COLO829 (cell line): ENCODE data around the gene CAPNS1.

Source experiments
- DNase-seq: peaks from one replicate; pipeline ENCODE4 v3.0.0; 2012; ENCODE audit warnings: low spot score

Gene CAPNS1

DNA sequence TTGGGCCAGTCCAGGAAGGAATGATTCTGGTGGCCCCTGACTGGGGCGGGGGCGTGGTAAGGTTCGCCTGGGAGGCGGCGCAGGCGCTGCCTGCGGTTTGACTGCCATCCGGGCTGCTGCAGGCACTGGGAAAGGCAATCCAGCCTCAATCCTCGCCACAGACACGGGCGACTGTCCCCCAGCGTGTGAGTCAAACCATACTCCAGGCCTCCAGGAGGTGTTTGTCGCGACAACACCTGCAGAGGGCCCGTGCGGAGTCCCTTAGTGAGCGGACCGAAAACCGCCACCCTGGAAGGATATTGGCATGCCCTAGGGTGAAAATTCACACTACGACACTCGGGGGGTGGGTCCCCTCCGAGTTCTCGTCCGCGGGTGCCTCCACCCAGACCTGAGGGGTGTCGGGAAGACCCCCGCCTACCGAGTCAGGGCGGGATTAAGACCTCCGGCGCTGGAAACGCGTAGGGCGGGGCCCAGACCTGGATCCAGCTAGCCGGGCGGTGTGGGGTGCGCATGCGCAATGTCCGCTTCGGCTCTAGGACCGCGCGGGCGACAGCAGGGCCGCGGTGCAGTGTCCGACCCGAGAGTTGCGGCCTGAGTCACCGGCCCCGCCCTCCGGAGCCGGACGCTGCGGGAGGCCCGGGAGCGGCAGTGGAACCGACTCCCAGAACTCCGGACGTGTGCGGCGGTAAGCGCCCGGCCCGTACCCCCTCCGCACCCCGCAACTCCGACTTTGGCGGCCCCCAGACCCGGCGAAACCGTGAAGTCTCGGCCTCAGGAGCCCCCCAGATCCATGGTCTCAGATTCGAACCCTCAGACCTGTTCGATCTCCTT lies at the start of gene CAPNS1:
Gene CAPNS1 (plus strand): TSS at position 594 of the 831 bp plus-strand sequence. CDS start 946 bp downstream, outside the sequence.
- DNase-seq = peak; percentile 92

DNA sequence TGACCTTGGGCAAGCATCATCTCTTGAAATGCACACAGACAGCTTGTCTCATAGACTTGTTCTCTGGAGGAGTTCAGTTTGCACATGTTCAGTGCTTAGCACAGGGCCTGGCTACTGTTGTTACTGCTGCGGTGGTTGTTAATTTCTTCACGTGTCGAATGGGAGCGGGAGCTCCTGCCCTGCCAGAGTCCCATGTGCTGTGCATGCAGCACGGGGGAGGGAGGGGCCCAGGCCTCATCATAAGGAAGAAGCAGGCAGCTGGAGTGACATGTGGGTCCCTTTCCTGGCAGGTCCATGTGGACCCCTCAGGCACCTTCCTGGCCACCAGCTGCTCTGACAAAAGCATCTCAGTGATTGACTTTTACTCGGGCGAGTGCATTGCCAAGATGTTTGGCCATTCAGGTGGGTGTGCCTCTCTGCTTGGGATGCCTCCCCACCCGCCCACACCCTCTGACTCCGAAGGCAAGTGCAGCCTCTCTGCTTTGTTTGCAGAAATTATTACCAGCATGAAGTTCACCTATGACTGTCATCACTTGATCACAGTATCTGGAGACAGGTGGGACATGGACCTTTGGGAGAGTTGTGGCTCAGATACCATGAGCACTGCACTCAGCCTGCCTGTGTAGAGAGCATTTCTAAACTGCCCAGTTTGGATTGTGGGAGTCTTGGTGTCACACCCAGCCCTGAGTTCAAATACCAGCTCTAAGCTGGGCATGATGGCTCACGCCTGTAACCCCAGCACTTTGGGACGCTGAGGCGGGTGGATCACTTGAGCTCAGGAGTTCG lies 48.8 kb upstream of the CAPNS1 start:
- DNase-seq = no peak

DNA sequence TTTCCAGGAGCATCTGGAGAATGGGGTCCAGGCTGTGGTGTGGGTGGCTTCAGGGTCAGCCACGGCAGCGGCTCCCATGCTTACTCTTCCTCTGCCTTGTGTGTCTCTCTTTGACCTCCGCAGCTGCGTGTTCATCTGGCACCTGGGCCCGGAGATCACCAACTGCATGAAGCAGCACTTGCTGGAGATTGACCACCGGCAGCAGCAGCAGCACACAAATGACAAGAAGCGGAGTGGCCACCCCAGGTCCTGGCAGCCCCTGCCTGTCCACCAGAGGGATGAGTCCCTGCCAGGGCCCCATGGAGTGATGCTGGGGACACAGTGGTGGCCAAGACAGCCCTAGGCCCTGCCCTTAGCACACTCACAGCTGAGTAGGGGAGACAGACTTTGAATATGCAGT lies 47.3 kb upstream of the CAPNS1 start:
- DNase-seq = no peak

DNA sequence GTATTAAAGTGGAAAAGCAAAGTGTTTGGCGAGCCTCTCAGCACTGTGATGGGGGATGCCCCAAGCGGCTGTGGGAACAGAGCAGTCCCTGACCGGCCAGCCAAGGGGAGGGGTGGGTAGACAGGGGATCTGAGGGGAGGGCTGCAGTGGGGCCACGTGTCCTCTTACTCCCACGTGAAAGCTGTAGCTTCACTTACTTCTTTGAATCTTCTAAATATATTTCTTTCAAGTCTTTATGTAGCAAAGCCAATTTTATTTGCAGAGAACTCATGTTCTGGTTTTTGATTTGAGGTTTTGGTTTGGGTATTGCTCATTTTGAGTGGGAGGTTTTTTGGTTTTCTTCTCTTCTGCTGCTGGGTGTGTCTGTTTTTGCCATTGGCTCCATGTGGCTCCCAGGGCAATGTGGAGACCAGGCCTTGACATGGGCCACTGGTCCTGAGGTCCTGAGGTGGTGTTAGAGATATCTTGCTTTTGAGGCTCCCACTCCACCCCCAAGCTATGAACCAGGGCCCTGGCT lies 46.7 kb upstream of the CAPNS1 start:
- DNase-seq = no peak

DNA sequence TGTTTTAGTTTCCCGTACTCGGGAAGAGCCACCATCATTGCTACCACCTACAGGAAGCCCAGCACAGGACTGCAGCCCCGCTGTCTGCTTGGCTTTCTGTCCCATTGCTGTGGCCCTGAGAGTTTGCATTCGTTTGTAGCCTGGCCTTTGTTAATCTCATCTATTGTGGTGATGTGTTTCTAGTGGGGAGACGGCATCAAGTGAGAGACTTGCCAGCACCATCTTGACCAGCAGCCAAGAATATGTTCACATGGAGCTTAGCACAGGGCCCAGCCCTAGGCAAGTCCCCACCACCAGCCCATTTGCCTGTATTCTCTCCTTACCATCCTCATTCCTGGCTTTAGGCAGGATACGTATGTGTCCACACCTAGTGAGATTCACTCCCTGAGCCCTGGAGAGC lies 46.2 kb upstream of the CAPNS1 start:
- no peak for DNase-seq

DNA sequence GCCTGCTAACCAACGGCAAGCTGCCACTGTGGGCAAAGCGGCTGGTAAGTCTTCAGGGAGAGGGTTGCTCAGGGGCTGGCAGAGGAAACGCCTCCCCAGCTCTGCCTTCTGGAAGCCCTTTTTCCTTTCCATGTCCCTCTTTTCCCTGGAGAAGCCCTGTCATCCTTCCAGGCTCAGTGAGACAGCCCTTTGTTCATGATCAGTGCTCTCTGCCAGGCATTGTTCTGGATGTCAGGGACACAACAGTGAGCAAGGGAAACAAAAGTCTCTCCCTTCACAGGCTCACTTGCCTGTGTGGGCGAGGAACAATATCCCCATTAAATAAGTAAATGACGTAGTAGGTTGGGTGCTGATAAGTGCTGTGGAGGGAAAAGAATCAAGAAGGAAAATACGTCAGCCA lies 42.8 kb upstream of the CAPNS1 start:
- DNase-seq = no peak

DNA sequence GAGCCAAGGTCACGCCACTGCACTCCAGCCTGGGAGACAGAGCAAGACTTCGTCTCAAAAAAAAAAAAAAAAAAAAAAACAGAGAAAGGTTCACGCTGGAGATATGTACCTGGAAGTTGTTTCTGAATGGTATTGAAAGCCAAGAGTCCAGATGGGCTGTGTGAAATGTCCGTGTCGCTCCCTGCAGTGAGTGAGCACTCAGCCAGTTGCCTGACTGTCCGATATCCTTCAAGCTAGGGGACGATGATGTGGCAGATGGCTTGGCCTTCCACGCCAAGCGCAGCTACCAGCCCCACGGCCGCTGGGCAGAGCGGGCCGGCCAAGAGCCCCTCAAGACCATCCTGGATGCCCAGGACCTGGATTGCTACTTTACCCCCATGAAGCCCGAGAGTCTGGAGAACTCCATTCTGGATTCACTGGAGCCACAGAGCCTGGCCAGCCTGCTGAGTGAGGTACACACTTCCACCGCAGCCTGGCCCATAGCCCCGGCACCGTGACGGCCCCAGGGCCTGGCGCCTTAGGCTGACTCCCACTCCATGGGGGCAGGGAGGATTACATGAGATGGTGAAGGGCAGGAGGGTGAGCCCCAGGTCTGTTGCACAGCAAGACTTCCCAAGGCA lies 40.6 kb upstream of the CAPNS1 start:
- no peak for DNase-seq

DNA sequence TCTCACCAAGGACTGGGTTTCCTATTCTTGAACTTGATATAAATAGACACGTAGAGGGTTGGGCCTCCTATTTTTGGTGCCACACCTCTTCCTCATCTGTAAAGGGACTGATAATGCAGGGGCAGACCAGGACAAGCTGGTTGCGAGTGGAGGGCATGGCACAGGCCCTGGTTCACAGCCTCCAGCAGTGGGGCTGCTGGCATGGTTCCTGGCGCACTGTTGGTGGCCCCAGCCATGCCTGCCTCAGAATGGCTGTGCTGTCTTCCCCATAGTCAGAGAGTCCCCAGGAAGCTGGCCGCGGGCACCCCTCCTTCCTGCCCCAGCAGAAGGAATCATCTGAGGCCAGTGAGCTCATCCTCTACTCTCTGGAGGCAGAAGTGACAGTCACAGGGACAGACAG lies 39.4 kb upstream of the CAPNS1 start:
- no peak for DNase-seq

DNA sequence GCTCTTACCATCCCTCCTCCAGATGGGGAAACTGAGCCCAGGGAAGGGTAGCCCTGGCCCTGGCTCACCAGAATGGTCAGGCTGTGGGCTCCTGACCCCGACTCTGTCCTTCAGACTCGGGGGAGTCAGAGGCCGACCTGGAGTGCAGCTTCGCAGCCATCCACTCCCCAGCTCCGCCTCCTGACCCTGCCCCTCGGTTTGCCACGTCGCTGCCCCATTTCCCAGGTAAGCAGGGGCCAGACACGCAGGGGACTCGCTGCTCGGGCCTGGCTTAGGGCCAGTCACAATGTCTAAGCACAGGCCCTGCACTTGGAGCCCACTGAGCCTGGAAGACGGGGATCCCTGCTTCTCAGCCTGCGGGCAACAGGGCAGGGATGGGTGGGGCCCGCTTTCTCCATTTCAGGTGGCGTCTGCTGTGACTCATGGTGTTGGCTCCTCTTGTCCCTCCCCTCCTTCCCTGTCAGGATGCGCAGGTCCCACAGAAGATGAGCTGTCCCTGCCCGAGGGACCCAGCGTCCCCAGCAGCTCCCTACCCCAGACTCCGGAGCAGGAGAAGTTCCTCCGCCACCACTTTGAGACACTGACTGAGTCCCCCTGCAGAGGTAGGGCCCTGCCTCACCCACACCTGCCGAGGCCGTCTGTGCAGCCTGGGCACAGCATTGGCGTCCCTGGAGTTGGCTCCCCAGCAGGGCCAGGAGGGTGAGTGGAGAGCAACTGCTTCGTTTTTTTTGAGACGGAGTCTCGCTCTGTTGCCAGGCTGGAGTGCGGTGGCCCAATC lies 38.1 kb upstream of the CAPNS1 start:
- DNase-seq = no peak

DNA sequence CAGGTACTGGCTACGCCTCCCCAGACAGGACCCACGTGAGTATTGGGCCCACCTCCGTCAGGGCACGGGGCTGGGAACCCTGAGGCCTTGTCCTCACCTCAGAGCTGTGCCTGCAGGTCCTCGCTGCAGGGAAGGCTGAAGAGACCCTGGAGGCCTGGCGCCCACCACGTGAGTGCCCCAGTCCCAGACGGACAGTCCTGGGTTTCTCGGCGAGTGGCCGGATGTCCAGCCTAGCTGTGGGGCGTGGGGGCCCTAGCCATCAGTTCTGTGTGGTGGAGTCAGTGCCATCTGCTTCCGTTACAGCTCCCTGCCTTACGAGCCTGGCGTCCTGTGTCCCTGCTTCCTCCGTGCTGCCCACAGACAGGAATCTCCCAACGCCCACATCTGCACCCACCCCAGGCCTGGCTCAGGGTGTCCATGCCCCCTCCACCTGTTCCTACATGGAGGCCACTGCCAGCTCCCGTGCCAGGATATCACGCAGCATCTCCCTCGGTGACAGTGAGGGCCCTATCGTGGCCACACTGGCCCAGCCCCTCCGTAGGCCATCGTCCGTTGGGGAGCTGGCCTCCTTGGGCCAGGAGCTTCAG lies 36.7 kb upstream of the CAPNS1 start:
- no peak for DNase-seq

DNA sequence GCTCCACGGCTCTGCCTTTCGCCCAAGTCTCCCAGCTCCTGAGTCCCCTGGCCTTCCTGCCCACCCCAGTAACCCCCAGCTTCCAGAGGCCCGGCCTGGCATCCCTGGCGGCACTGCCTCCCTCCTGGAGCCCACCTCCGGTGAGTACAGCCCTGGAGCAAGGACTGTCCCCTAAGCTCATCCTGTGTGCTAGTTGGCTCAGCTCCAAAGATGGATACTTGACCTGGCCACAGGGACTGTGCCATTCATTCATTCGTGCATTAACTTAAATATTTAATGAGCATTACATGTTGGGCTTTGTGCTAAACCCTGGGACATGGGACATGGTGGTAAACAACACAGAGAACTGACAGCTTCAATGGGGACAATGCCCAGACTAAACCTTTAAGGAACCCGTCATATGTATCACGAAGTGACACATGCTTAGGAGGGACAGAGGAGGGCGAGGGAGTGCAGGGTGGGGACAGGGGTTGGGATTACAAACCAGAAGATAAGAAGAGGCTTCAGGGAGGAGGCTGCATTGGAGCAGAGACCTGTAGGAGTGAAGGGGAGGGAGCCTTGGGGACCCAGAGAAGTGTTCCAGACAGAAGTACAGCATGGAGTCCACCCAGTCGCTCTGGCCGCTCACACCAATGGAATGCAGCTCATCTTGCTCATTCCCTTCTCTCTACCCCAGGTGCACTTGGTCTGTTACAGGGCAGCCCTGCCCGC lies 35.9 kb upstream of the CAPNS1 start:
- DNase-seq = no peak

DNA sequence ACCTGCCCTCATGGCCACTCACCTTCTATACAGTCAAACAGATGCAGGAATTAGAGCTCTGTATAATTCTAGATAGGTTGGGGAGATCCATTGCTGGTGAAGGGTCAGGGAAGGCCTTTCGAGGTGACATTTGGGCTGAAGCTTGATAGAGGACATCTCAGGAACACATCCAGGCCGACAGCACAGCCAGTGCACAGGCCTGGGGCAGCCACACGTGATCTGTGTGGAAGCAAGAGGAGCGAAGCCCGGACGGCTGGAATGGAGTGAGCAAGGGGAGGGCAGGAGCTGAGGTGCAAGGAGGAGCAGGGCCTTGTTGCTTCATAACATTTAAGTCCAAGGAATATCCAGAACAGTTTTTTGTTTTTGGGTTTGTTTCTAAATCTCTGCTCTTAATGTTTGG lies 33.4 kb upstream of the CAPNS1 start:
- DNase-seq = no peak

DNA sequence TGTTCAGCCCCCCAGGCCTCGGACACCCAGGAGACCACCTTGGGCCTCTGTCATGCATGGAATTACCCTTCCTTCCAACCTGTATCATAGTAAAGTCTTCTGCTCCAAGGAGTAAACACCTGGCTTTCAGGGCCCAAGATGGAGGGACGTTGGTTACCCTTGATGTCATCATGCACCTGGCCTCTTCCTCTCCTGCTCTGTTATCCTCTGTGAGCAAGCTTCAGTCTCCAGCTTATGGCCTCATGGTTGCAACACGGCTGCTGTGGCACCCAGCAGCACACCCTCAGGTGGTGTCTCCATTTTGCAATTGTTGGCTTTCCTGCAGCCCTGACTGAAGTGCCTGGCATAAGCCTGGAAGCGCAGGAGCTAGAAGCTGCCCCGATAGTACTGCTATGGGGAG lies 32.9 kb upstream of the CAPNS1 start:
- DNase-seq = no peak

DNA sequence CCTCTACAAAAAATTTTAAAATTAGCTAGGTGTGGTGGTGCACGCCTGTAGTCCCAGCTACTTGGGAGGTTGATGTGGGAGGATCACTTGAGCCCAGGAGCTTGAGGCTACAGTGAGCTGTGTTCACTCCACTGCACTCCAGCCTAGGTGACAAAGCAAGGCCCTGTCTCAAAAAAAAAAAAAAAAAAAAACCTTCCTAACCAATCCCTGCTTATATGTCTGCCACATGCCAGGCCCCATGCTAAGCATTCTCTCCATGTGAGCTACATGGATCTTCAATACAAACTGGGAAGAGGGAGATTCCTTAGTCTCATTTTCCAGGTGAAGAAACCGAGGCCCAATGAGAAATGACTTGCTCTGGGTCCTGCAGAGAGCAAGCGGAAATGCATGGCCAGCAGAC lies 31.2 kb upstream of the CAPNS1 start:
- no peak for DNase-seq

DNA sequence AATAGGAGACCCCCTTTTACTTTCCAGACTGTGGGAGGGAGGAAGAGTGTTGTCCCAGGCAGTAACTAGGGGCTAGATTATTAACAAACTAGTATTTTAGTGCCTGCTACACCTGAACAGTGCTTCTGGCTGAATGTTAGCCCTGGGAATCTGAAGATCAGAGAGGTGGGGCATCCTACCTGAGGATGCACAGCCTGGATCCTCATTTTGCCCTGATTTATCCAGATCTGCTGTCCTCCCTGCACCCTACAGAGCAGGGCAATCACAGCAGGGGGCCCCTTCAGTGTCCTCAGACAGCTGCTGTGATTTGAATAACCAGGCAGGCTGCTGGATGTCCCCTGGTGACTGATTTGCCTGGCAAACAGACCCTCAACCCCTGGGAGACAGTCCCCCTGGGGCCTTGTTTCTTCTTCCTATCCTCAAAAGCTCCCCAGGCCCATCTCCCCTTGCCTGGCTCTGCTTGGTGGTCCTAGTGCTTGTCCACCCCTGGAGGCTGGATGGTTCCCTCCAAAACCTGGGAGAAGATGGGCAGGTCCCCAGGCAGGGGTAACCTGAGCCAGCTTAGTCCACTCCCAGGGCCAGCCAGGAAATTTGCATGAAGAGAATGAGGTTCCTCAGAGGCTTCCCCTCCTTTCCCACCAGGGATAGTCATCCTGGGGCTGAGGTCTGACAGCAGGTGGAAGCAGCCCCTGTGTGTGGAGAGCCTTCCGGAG lies 29.2 kb upstream of the CAPNS1 start, which contains the start of gene OVOL3:
Gene OVOL3 (plus strand): TSS at position 657 of the 713 bp plus-strand sequence. CDS start 60 bp downstream, outside the sequence.
- no peak for DNase-seq

DNA sequence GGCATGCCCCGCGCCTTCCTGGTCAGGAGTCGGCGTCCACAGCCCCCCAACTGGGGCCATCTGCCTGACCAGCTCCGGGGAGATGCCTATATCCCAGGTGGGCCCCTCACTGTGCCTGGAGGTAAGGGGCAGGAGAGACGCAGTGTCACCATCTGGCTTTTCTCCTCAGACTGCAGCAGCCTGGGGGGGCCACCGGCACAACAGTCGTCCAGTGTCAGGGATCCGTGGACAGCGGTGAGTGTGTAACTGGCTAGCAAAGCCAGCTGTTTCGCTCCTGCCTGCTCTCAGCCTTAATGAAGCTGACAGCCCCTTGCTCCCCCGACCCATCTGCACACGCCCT lies 28.7 kb upstream of the CAPNS1 start:
- no peak for DNase-seq

DNA sequence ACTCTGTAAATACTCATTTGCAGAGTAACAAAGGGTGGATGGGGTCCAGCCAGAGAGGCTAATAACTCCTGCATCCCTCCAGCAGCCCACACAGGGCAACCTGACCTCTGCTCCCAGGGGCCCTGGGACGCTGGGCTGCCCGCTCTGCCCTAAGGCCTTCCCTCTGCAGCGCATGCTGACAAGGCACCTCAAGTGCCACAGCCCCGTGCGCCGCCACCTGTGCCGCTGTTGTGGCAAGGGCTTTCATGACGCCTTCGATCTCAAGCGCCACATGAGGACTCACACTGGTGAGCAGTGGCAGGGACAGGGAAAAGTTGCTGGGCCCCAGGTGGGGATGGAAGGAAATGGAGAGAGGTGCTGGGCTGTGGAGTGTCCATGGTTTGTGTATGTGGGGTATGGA lies 27.2 kb upstream of the CAPNS1 start:
- DNase-seq = no peak

DNA sequence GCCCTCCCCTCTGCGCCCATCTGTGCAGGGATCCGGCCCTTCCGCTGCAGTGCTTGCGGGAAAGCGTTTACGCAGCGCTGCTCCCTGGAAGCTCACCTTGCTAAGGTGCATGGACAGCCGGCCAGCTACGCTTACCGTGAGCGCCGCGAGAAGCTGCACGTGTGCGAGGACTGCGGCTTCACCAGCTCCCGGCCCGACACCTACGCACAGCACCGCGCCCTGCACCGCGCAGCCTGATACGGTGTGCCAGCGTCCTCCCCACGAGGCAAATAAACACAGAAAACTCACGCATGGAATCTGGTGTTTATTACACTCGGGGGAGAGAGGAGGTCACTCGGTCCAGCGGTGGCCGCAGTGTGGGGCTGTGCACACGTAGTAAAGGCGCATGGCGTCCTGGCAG lies 26.4 kb upstream of the CAPNS1 start:
- DNase-seq = no peak

DNA sequence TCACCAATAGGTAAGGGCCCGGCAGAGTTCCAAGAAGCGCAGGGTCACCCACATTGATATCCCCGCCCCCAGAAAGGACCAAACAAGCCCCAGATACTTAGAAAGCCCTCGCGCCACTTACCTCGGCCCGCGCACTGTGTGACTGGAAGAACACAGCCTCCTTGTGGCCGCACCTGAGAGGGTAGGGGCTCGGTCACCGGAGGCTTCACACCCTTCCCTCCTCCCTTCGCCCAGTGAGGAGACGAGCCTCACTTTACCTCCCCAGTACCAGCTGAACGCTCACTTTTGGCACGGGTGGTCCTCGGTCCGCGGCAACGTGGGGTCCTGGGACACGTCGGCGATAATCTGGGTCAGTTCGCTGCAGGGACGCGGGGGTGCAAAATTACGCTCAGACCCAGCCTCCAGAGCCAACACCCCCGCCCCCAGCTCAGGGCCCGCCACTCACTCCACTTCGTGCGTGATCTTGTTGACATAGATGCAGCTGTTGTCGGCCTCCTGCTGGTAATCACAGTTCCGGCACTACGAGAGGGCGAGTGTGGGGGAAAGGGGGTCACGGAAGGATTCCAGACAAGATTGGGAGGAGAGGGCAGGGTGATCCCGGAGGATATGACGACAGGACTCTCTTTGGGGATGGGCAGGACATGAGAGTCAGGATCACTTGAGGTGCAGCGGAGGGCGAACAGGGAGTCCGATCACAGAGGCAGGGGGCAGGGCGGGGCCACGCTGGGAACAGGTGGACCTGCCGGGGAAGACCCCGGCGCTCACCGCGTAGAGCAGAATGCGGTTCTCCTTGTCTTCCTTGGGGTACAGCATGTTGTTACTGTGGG lies 25.8 kb upstream of the CAPNS1 start:
- DNase-seq = no peak
